HG03175 (cell line): ENCODE results near the gene MRAP2.
"Not testable (repeated sequence)": the region's sequence is repeated elsewhere in the genome, so short reads cannot be mapped to it uniquely, and the experiment has no call there.

Experiments used
- ATAC-seq: cut with Tn5 transposase; IDR thresholded peaks from one replicate; pipeline ENCODE4 v1.9.1; 2021; ENCODE audit warnings: mild to moderate bottlenecking, moderate library complexity; ENCODE audit not compliant: unreplicated experiment

MRAP2 gene

GRCh38 chr6:84068873-84069272 lies 35.3 kb downstream of the MRAP2 start:
- not testable (repeated sequence) for ATAC-seq

GRCh38 chr6:84072442-84072997 lies 38.9 kb downstream of the MRAP2 start:
- no peak for ATAC-seq

- ATAC-seq = no peak
These were observed 41.6 kb downstream of the MRAP2 start for GRCh38 chr6:84074988-84075781.

- ATAC-seq = no peak
These were observed 44.1 kb downstream of the MRAP2 start for GRCh38 chr6:84077645-84078044.

GRCh38 chr6:84078335-84078734 lies 44.8 kb downstream of the MRAP2 start:
- ATAC-seq = no peak

GRCh38 chr6:84081222-84081621 lies 47.6 kb downstream of the MRAP2 start:
- no peak for ATAC-seq

- no peak for ATAC-seq
These were observed 49.2 kb downstream of the MRAP2 start for GRCh38 chr6:84082689-84083265.

DNA sequence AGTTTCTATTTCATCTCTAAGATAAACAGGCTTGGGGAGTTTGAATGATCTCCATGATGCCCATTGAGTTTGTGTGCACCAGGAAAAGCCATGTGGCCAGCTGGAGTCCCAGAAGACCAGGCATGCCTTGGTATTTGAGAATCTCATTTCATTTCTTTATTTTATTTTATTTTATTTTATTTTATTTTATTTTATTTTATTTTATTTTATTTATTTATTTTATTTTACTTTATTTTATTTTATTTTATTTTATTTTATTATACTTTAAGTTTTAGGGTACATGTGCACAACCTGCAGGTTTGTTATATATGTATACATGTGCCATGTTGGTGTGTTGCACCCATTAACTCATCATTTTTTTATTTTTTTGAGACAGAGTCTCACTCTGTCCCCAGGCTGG lies 51.1 kb downstream of the MRAP2 start:
- ATAC-seq = not testable (repeated sequence)

GRCh38 chr6:84086056-84086455 lies 52.5 kb downstream of the MRAP2 start:
- ATAC-seq = no peak

DNA sequence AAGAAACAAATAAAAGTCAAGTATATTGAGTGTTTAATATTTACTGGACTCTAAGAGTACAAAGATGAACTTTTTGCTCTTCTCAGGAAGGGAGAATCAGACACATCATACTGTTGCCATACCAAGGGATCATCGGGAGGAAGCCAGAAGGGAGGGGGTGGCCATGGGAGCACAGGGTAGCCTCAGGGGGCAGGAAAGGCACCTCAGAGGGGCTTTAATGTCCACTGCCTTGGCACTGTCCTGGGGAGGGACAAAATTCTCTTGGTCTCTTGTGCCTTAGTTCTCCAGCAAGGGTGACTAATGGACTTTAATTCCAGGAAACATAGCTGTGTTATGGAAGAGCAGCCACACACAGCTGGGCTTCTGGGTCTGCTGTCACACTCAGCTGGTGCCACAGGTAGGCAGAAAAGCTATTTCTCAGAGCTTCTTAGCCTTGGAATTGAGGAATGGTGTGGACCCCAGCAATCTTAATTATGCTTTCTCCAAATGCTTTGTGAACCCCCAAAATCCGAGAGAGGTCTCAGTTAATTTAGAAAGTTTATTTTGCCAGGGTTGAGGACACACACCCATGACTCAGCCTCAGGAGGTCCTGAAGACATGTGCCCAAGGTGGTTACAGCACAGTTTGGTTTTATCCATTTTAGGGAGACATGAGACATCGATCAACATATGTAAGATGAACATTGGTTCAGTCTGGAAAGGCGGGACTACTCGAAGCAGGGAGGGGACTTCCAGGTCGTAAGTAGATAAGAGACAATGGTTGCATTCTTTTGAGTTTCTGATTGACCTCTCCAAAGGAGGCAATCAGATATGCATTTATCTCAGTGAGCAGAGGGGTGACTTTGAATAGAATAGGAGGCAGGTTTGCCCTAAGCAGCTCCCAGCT lies 53.2 kb downstream of the MRAP2 start:
- ATAC-seq = no peak

DNA sequence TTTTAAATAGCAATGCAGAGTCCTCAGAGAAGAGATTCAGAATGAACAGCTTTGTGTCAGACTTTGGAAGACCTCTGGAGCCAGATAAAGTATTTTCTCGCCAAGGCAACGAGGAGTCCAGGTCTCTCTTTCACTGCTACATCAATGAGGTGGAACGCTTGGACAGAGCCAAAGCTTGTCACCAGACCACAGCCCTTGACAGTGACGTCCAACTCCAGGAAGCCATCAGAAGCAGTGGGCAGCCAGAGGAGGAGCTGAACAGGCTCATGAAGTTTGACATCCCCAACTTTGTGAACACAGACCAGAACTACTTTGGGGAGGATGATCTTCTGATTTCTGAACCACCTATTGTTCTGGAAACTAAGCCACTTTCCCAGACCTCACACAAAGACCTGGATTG lies 55.5 kb downstream of the MRAP2 start:
- ATAC-seq = no peak

- no peak for ATAC-seq
These were observed 56.0 kb downstream of the MRAP2 start for GRCh38 chr6:84089552-84089951.

DNA sequence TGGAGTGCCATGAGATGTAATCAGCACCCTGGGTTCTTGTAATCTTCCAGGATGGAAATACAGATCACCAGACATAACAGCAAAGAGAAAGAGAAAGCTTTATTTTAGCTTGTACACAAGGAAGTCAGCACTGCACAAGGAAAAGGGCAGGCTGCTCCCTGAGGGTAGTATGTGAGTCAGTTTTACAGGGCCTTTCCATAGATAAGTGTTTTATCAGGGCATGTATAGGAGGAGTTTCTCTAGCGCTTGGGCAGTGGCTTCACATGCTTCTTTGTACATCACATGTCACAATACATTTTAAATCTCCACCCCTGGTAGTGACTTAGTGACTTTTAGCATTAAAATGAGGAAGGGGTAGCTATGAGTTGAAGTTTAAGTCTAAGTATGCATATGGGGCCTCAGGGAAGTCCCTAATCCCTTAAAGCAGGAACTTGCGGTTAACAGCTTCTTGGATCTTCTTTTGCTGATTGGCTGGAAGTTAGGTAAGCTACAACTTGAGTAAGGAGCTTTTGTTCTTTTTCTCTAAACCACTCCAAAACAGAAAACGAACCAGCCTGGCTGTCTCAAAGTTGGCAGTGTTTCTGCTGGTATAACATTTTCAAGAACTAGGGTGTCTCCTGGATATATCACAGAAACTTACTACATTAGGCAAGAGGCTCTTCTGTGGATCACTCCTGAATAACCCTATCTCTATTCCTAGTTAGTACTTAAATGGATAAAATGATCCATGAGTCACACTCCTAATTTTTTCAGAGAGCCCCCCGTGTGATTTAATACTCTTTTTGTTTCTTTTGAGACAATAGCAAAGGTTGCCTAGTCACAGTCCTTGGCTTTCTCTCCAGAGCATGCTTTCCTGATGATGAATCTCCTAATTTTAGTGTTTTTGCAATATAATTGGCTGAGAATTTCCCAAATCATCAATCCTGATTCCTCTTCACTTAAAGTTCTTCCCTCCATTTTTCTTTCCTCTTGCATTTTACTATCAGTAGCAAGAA lies 60.2 kb downstream of the MRAP2 start:
- peak; percentile 63 for ATAC-seq

DNA sequence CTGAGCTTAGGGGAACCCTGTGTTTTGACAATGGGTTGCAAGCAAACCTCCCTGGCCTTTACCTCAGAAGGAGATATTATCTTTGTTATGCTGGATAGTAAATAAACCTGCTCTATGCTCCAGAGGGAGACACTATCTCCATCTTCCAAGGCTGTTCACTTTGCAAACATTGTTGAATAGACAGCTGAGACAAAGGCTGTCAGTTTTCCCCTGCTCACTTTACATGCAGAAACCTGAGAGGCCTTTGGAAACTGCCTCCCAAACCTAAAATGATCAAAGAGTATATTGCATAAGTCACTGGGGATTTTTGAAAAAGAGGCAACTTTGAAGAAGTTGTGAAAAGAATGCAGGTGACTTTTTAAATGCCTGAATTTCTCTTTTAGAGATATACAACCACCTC lies 61.6 kb downstream of the MRAP2 start:
- ATAC-seq = no peak

GRCh38 chr6:84103029-84103428 lies 69.5 kb downstream of the MRAP2 start:
- no peak for ATAC-seq

DNA sequence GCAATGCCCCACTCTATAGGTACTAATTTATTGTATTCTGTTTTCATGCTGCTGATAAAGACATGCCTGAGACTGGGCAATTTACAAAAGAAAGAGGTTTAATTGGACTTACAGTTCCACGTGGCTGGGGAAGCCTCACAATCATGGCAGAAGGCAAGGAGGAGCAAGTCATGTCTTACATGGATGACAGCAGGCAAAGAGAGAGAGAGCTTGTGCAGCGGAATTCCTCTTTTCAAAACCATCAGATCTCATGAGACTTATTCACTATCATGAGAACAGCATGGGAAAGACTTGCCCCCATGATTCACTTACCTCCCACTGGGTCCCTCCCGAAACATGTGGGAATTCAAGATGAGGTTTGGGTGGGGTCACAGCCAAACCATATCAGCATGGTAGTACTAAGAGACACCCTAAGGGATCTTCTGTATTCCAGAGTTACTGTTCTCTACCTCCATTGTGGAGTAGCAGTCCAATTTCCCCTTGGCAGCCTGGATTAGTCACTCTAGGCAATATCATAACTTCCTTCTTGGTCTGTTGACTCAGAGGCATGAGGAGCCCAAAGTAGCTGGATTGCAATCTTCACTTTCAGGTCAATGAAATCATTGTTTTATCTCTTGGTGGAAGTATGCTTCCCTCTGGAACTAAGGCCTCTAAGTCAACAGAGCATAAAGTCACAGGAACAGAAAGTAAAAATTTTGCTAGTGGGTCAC lies 71.8 kb downstream of the MRAP2 start:
- ATAC-seq = not testable (repeated sequence)

GRCh38 chr6:84107495-84107894 lies 73.9 kb downstream of the MRAP2 start:
- no peak for ATAC-seq

DNA sequence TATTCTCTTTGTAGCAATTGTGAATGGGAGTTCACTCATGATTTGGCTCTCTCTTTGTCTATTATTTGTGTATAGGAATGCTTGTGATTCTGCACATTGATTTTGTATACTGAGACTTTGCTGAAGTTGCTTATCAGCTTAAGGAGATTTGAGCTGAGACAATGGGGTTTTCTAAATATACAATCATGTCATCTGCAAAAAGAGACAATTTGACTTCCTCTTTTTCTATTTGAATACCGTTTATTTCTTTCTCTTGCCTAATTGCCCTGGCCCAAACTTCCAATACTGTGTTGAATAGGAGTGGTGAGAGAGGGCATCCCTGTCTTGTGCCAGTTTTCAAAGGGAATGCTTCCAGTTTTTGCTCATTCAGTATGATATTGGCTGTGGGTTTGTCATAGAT lies 77.8 kb downstream of the MRAP2 start:
- ATAC-seq = not testable (repeated sequence)

GRCh38 chr6:84114933-84115594 lies 81.5 kb downstream of the MRAP2 start:
- ATAC-seq = not testable (repeated sequence)
